BE2C (cell line): ENCODE results near the gene NFATC2.

ENCODE experiments used
- DNase-seq: peaks from one replicate; pipeline ENCODE4 v3.0.0-alpha.2; 2020
- H3K27me3 ChIP-seq: fragments of 250-450 bp; sonication (Bioruptor Pico); 2 replicates; pipeline ENCODE4 v1.5.1; 2020; ENCODE audit warnings: mild to moderate bottlenecking
- H3K36me3 ChIP-seq: fragments of 250-450 bp; sonication (Bioruptor Pico); 2 replicates; pipeline ENCODE4 v1.5.1; 2020; ENCODE audit warnings: mild to moderate bottlenecking
- H3K4me1 ChIP-seq: fragments of 250-450 bp; sonication (Bioruptor Pico); 2 replicates; pipeline ENCODE4 v1.5.1; 2020
- H3K4me3 ChIP-seq: 2 replicates; pipeline ENCODE4 v1.5.1; 2011; ENCODE audit warnings: low read depth, low read length
- H3K9me3 ChIP-seq: fragments of 250-450 bp; sonication (Bioruptor Pico); 2 replicates; pipeline ENCODE4 v1.5.1; 2020
- CTCF ChIP-seq: IDR thresholded peaks from 2 replicates; pipeline ENCODE4 v1.5.1; 2012; ENCODE audit warnings: mild to moderate bottlenecking, low read depth, low read length

The NFATC2 gene

GRCh38 chr20:51460569-51461265 is 81.8 kb downstream of the NFATC2 start:
- Histone ChIP-seq H3K36me3 (no peaks in the 10 kb centered on the region), H3K27me3 (no peaks in the 10 kb centered on the region), H3K4me1 (peaks cover 6% of the 10 kb centered on the region; the same call in 1 of the 2 replicates), H3K4me3 (no peak overlapping the region), H3K9me3 (no peaks in the 10 kb centered on the region)
- TF ChIP-seq CTCF, result no peak
- no peak for DNase-seq

- peaks cover 6% of the 10 kb centered on the region; the same call in 1 of the 2 replicates for H3K4me1 ChIP-seq
- no peaks in the 10 kb centered on the region for H3K27me3 ChIP-seq
- H3K9me3 ChIP-seq, result no peaks in the 10 kb centered on the region
- no peak overlapping the region for H3K4me3 ChIP-seq
- DNase-seq, result no peak
- no peaks in the 10 kb centered on the region for H3K36me3 ChIP-seq
- no peak for TF ChIP-seq CTCF
Observed at GRCh38 chr20:51460163-51460562, 82.4 kb downstream of the NFATC2 start.

GRCh38 chr20:51458751-51459439 is 83.6 kb downstream of the NFATC2 start:
- no peaks in the 10 kb centered on the region for H3K27me3 ChIP-seq
- no peak overlapping the region for H3K4me3 ChIP-seq
- DNase-seq, result no peak
- peaks cover 6% of the 10 kb centered on the region; the same call in 1 of the 2 replicates for H3K4me1 ChIP-seq
- no peaks in the 10 kb centered on the region for H3K9me3 ChIP-seq
- no peak for TF ChIP-seq CTCF
- no peaks in the 10 kb centered on the region for H3K36me3 ChIP-seq

GRCh38 chr20:51457533-51457932 is 85.0 kb downstream of the NFATC2 start:
- TF ChIP-seq CTCF, result no peak
- Histone ChIP-seq H3K9me3 (no peaks in the 10 kb centered on the region), H3K36me3 (no peaks in the 10 kb centered on the region), H3K4me3 (no peak overlapping the region), H3K4me1 (peaks cover 2% of the 10 kb centered on the region; the same call in 1 of the 2 replicates), H3K27me3 (no peaks in the 10 kb centered on the region)
- DNase-seq, result no peak

GRCh38 chr20:51456511-51457509 is 85.7 kb downstream of the NFATC2 start:
- peak; percentile 96 for DNase-seq

More at GRCh38 chr20:51456511-51457509, 85.7 kb downstream of the NFATC2 start:
- no peaks in the 10 kb centered on the region for H3K27me3 ChIP-seq
- peak overlapping the region; percentile 41 for H3K4me3 ChIP-seq
- no peak for TF ChIP-seq CTCF
- no peaks in the 10 kb centered on the region for H3K9me3 ChIP-seq
- H3K36me3 ChIP-seq, result no peaks in the 10 kb centered on the region
- H3K4me1 ChIP-seq, result 0 out of 2 replicates have a peak, but pooled peaks cover 2% of the 10 kb centered on the region
